ENCODE measurements around the gene OLIG2. TPM values are rescaled to one million over a fixed set of nuclear protein-coding genes. Genes with fewer than 3 reads are reported as not detected.

OLIG2 gene
- total RNA-seq, 4 donors from 2014 or later = not detected

- Histone ChIP-seq H3K4me3 (no peak overlapping the region), H3K27me3 (peaks cover 0 to 69% of the 10 kb centered on the region in 2 donors), H3K9me3 (no peaks in the 10 kb centered on the region), H3K4me1 (peaks cover 0 to 42% (median 2%) of the 10 kb centered on the region in 4 donors), H3K36me3 (no peaks in the 10 kb centered on the region), H3K27ac (no peak overlapping the region)
- DNase-seq = no peak
- TF ChIP-seq POLR2A (IDR thresholded peaks at IDR 0.05) (no peak), CTCF (IDR thresholded peaks at IDR 0.05) (no peak)
These were observed 1.9 kb downstream of the OLIG2 start for GRCh38 chr21:33027401-33028286.

- Histone ChIP-seq H3K9me3 (no peaks in the 10 kb centered on the region), H3K36me3 (no peaks in the 10 kb centered on the region), H3K4me1 (peaks cover 0 to 36% (median 2%) of the 10 kb centered on the region in 4 donors), H3K4me3 (no peak overlapping the region), H3K27me3 (peaks cover 0 to 66% of the 10 kb centered on the region in 2 donors), H3K27ac (no peak overlapping the region)
- no peak for TF ChIP-seq POLR2A (IDR thresholded peaks at IDR 0.05)
- TF ChIP-seq CTCF (IDR thresholded peaks at IDR 0.05) = no peak
- DNase-seq = no peak
These were observed 2.5 kb downstream of the OLIG2 start for GRCh38 chr21:33028287-33028670.

- DNase-seq = no peak
- no peaks in the 10 kb centered on the region for H3K9me3 ChIP-seq
- H3K27me3 ChIP-seq = peaks cover 0 to 60% of the 10 kb centered on the region in 2 donors
- no peak overlapping the region for H3K4me3 ChIP-seq
- H3K4me1 ChIP-seq = peaks cover 0 to 30% (median 2%) of the 10 kb centered on the region in 4 donors
- no peaks in the 10 kb centered on the region for H3K36me3 ChIP-seq
- TF ChIP-seq CTCF (IDR thresholded peaks at IDR 0.05) (no peak), POLR2A (IDR thresholded peaks at IDR 0.05) (no peak)
- no peak overlapping the region for H3K27ac ChIP-seq
These were observed 3.1 kb downstream of the OLIG2 start for GRCh38 chr21:33028773-33029384.

GRCh38 chr21:33029385-33029921, 3.7 kb downstream of the OLIG2 start:
- Histone ChIP-seq H3K27ac (no peak overlapping the region), H3K9me3 (no peaks in the 10 kb centered on the region), H3K27me3 (peaks cover 0 to 57% of the 10 kb centered on the region in 2 donors), H3K36me3 (no peaks in the 10 kb centered on the region), H3K4me1 (peaks cover 0 to 27% (median 2%) of the 10 kb centered on the region in 4 donors), H3K4me3 (no peak overlapping the region)
- no peak for TF ChIP-seq POLR2A (IDR thresholded peaks at IDR 0.05)
- TF ChIP-seq CTCF (IDR thresholded peaks at IDR 0.05) = no peak
- no peak for DNase-seq

- Histone ChIP-seq H3K36me3 (no peaks in the 10 kb centered on the region), H3K27me3 (peaks cover 0 to 52% of the 10 kb centered on the region in 2 donors), H3K4me1 (peaks cover 0 to 26% (median 2%) of the 10 kb centered on the region in 4 donors), H3K4me3 (no peak overlapping the region), H3K27ac (no peak overlapping the region), H3K9me3 (no peaks in the 10 kb centered on the region)
- no peak for DNase-seq
- no peak for TF ChIP-seq POLR2A (IDR thresholded peaks at IDR 0.05)
- no peak for TF ChIP-seq CTCF (IDR thresholded peaks at IDR 0.05)
These were observed 4.3 kb downstream of the OLIG2 start for GRCh38 chr21:33029975-33030461.
